ENCODE results near the gene ABO. TPM values are rescaled to one million over a fixed set of nuclear protein-coding genes. Genes with fewer than 3 reads are reported as not detected.

ABO gene
- total and polyA plus RNA-seq, 2 donors (not counting 1 experiment from before 2014, with no cell fraction given), result not detected

- Histone ChIP-seq H3K27me3 (replicated peaks in 1 of 4; ENCODE audit: control extremely low read depth in 1 of 4, control insufficient read depth in 3 of 4, insufficient read depth in 4 of 4, low read length in 3 of 4) (peaks cover 0 to 7% (median 0%) of the 10 kb centered on the region in 4 experiments), H4K20me1 (ENCODE audit: control insufficient read depth, insufficient read depth, low read length, poor library complexity, severe bottlenecking) (no peaks in the 10 kb centered on the region), H3K36me3 (replicated peaks in 1 of 2; ENCODE audit: control extremely low read depth in 1 of 2, control insufficient read depth in 1 of 2, extremely low read depth in 1 of 2, insufficient read depth in 2 of 2, low read length in 1 of 2) (no peaks in the 10 kb centered on the region), H3K27ac (ENCODE audit: low read length in 2 of 2) (no peak overlapping the region), H3K79me2 (ENCODE audit: control insufficient read depth, insufficient read depth, low read length) (no peaks in the 10 kb centered on the region), H2AFZ (ENCODE audit: insufficient read depth, low read depth, low read length, poor library complexity, severe bottlenecking) (no peak overlapping the region), H3K9me3 (ENCODE audit: control extremely low read depth in 1 of 3, control insufficient read depth in 2 of 3, insufficient read depth in 1 of 3, low read length in 2 of 3) (peaks cover 0 to 7% (median 0%) of the 10 kb centered on the region in 3 donors), H3K4me1 (ENCODE audit: control insufficient read depth in 2 of 2, insufficient read depth in 2 of 2, low read length in 2 of 2) (no peaks in the 10 kb centered on the region), H3K9ac (ENCODE audit: low read length) (no peak overlapping the region), H3K4me2 (replicated peaks; ENCODE audit: low read depth, low read length, poor library complexity, severe bottlenecking) (no peak overlapping the region), H3K4me3 (ENCODE audit: control extremely low read depth in 1 of 5, extremely low read depth in 1 of 5, insufficient read depth in 1 of 5, low read depth in 2 of 5, low read length in 4 of 5) (no peak overlapping the region)
- intact Hi-C loops (cut with micrococcal nuclease), result no loop called here
- peaks cover 21% of the 10 kb centered on the region for H3K27me3 Mint-ChIP-seq
- no peak for ATAC-seq (ENCODE audit: low read depth)
- ChIA-PET POLR2A (no interaction called here), CTCF (interaction anchor here (1.0 kb wide), 1 partner anchor 62 kb away, joined by 3 read pairs; no protein-coding TSS in a partner anchor)
- 88% methylated on average over 4 of the region's 8 CpGs for WGBS (ENCODE audit: insufficient coverage)
- TF ChIP-seq EZH2 (IDR thresholded peaks at IDR 0.05; ENCODE audit: borderline replicate concordance, insufficient read depth, low read depth, low read length, poor library complexity, severe bottlenecking), result no peak
- H3K27ac Mint-ChIP-seq, result no peak overlapping the region
- no peak for DNase-seq
- H3K9me3 Mint-ChIP-seq (ENCODE audit: insufficient read depth), result no peaks in the 10 kb centered on the region
- no peaks in the 10 kb centered on the region for H3K4me1 Mint-ChIP-seq
- no peak overlapping the region for H3K4me3 Mint-ChIP-seq
Observed at GRCh38 chr9:133248726-133249295, 26.2 kb downstream of the ABO start.

DNA sequence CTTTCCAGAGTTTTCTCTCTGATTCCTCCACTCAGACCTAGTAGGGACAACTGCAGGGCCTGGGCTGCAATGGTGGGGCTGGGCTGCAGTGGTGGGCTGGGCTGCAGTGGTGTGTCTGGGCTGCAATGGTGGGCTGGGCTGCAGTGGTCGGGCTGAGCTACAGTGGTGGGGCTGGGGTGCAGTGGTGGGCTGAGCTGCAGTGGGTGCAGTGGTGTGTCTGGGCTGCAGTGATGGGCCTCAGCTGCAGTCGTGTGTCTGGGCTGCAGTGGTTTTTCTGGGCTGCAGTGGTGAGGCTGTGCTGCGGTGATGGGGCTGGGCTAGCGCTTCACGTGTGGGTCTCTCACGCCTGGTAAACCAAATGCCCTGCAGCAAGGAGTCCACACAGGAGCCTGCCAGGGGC is 27.4 kb downstream of the ABO start:
- no peak overlapping the region for H3K9ac ChIP-seq (ENCODE audit: low read length)
- no peak overlapping the region for H3K4me2 ChIP-seq (replicated peaks; ENCODE audit: low read depth, low read length, poor library complexity, severe bottlenecking)
- H3K27me3 Mint-ChIP-seq, result peaks cover 21% of the 10 kb centered on the region
- peaks cover 0 to 6% (median 0%) of the 10 kb centered on the region in 3 donors for H3K9me3 ChIP-seq (ENCODE audit: control extremely low read depth in 1 of 3, control insufficient read depth in 2 of 3, insufficient read depth in 1 of 3, low read length in 2 of 3)
- peaks cover 0 to 7% (median 0%) of the 10 kb centered on the region in 4 experiments for H3K27me3 ChIP-seq (replicated peaks in 1 of 4; ENCODE audit: control extremely low read depth in 1 of 4, control insufficient read depth in 3 of 4, insufficient read depth in 4 of 4, low read length in 3 of 4)
- no peak overlapping the region for H3K27ac ChIP-seq (ENCODE audit: low read length in 2 of 2)
- H3K4me3 ChIP-seq (ENCODE audit: control extremely low read depth in 1 of 5, extremely low read depth in 1 of 5, insufficient read depth in 1 of 5, low read depth in 2 of 5, low read length in 4 of 5), result no peak overlapping the region
- H4K20me1 ChIP-seq (ENCODE audit: control insufficient read depth, insufficient read depth, low read length, poor library complexity, severe bottlenecking), result no peaks in the 10 kb centered on the region
- H3K4me3 Mint-ChIP-seq, result no peak overlapping the region
- no peak overlapping the region for H2AFZ ChIP-seq (ENCODE audit: insufficient read depth, low read depth, low read length, poor library complexity, severe bottlenecking)
- DNase-seq (no peak), ATAC-seq (ENCODE audit: low read depth) (no peak)
- H3K9me3 Mint-ChIP-seq (ENCODE audit: insufficient read depth), result no peaks in the 10 kb centered on the region
- no peaks in the 10 kb centered on the region for H3K79me2 ChIP-seq (ENCODE audit: control insufficient read depth, insufficient read depth, low read length)
- 86% methylated on average over 6 of the region's 6 CpGs for WGBS (ENCODE audit: insufficient coverage)
- no peak overlapping the region for H3K27ac Mint-ChIP-seq
- CTCF ChIA-PET, result no interaction called here
- no peaks in the 10 kb centered on the region for H3K36me3 ChIP-seq (replicated peaks in 1 of 2; ENCODE audit: control extremely low read depth in 1 of 2, control insufficient read depth in 1 of 2, extremely low read depth in 1 of 2, insufficient read depth in 2 of 2, low read length in 1 of 2)
- no peaks in the 10 kb centered on the region for H3K4me1 Mint-ChIP-seq
- no peaks in the 10 kb centered on the region for H3K4me1 ChIP-seq (ENCODE audit: control insufficient read depth in 2 of 2, insufficient read depth in 2 of 2, low read length in 2 of 2)
- intact Hi-C loops (cut with micrococcal nuclease), result no loop called here
- POLR2A ChIA-PET, result no interaction called here
- no peak for TF ChIP-seq EZH2 (IDR thresholded peaks at IDR 0.05; ENCODE audit: borderline replicate concordance, insufficient read depth, low read depth, low read length, poor library complexity, severe bottlenecking)
- no peak for TF ChIP-seq CTCF (IDR thresholded peaks at IDR 0.05)

All from B cell (primary cell).